Measurements from ENCODE around the gene HECW1.
"Not testable (repeated sequence)": the region's sequence is repeated elsewhere in the genome, so short reads cannot be mapped to it uniquely, and the experiment has no call there.

Gene HECW1

GRCh38 chr7:43593010-43593409 is 480.6 kb downstream of the HECW1 start:
- H3K27ac ChIP-seq (ENCODE audit: low read depth, low read length), result no peak overlapping the region
- H3K27me3 ChIP-seq (ENCODE audit: control insufficient read depth in 1 of 2, insufficient read depth in 2 of 2, low read length in 2 of 2), result no peaks in the 10 kb centered on the region
- no peaks in the 10 kb centered on the region for H3K9me3 ChIP-seq (ENCODE audit: control insufficient read depth in 1 of 2, low read length in 2 of 2)
- H3K4me1 ChIP-seq (ENCODE audit: control insufficient read depth in 1 of 2, insufficient read depth in 2 of 2, low read length in 2 of 2), result peaks cover 8 to 17% of the 10 kb centered on the region in 2 donors
- H3K36me3 ChIP-seq (ENCODE audit: control insufficient read depth in 1 of 2, insufficient read depth in 2 of 2, low read length in 2 of 2), result peaks cover 0 to 11% of the 10 kb centered on the region in 2 donors
- H3K9ac ChIP-seq (ENCODE audit: low read depth in 1 of 2, low read length in 2 of 2), result no peak overlapping the region
- H3K4me3 ChIP-seq (ENCODE audit: low read depth in 1 of 2, low read length in 2 of 2), result no peak overlapping the region

GRCh38 chr7:43594020-43594419 is 481.6 kb downstream of the HECW1 start:
- Histone ChIP-seq H3K9ac (ENCODE audit: low read depth in 1 of 2, low read length in 2 of 2) (no peak overlapping the region), H3K4me1 (ENCODE audit: control insufficient read depth in 1 of 2, insufficient read depth in 2 of 2, low read length in 2 of 2) (peaks cover 0 to 13% of the 10 kb centered on the region in 2 donors), H3K27me3 (ENCODE audit: control insufficient read depth in 1 of 2, insufficient read depth in 2 of 2, low read length in 2 of 2) (no peaks in the 10 kb centered on the region), H3K36me3 (ENCODE audit: control insufficient read depth in 1 of 2, insufficient read depth in 2 of 2, low read length in 2 of 2) (peaks cover 2 to 17% of the 10 kb centered on the region in 2 donors), H3K27ac (ENCODE audit: low read depth, low read length) (no peak overlapping the region), H3K9me3 (ENCODE audit: control insufficient read depth in 1 of 2, low read length in 2 of 2) (no peaks in the 10 kb centered on the region), H3K4me3 (ENCODE audit: low read depth in 1 of 2, low read length in 2 of 2) (no peak overlapping the region)

- not testable (repeated sequence) for H3K9me3 ChIP-seq (ENCODE audit: control insufficient read depth in 1 of 2, low read length in 2 of 2); H3K4me1 ChIP-seq (ENCODE audit: control insufficient read depth in 1 of 2, insufficient read depth in 2 of 2, low read length in 2 of 2); H3K9ac ChIP-seq (ENCODE audit: low read depth in 1 of 2, low read length in 2 of 2); H3K4me3 ChIP-seq (ENCODE audit: low read depth in 1 of 2, low read length in 2 of 2); H3K27ac ChIP-seq (ENCODE audit: low read depth, low read length); H3K27me3 ChIP-seq (ENCODE audit: control insufficient read depth in 1 of 2, insufficient read depth in 2 of 2, low read length in 2 of 2)
- peaks cover 4 to 27% of the 10 kb centered on the region in 2 donors for H3K36me3 ChIP-seq (ENCODE audit: control insufficient read depth in 1 of 2, insufficient read depth in 2 of 2, low read length in 2 of 2)
These were observed 484.0 kb downstream of the HECW1 start for GRCh38 chr7:43596426-43596825.

GRCh38 chr7:43600056-43600455 is 487.6 kb downstream of the HECW1 start:
- H3K27me3 ChIP-seq (ENCODE audit: control insufficient read depth in 1 of 2, insufficient read depth in 2 of 2, low read length in 2 of 2), result no peaks in the 10 kb centered on the region
- no peak overlapping the region for H3K4me3 ChIP-seq (ENCODE audit: low read depth in 1 of 2, low read length in 2 of 2)
- no peak overlapping the region for H3K9ac ChIP-seq (ENCODE audit: low read depth in 1 of 2, low read length in 2 of 2)
- no peaks in the 10 kb centered on the region for H3K4me1 ChIP-seq (ENCODE audit: control insufficient read depth in 1 of 2, insufficient read depth in 2 of 2, low read length in 2 of 2)
- H3K27ac ChIP-seq (ENCODE audit: low read depth, low read length), result no peak overlapping the region
- no peaks in the 10 kb centered on the region for H3K9me3 ChIP-seq (ENCODE audit: control insufficient read depth in 1 of 2, low read length in 2 of 2)
- peaks cover 4 to 27% of the 10 kb centered on the region in 2 donors for H3K36me3 ChIP-seq (ENCODE audit: control insufficient read depth in 1 of 2, insufficient read depth in 2 of 2, low read length in 2 of 2)

GRCh38 chr7:43602256-43602655 is 489.8 kb downstream of the HECW1 start:
- H3K9ac ChIP-seq (ENCODE audit: low read depth in 1 of 2, low read length in 2 of 2), result no peak overlapping the region
- H3K36me3 ChIP-seq (ENCODE audit: control insufficient read depth in 1 of 2, insufficient read depth in 2 of 2, low read length in 2 of 2), result peaks cover 4 to 18% of the 10 kb centered on the region in 2 donors
- no peaks in the 10 kb centered on the region for H3K27me3 ChIP-seq (ENCODE audit: control insufficient read depth in 1 of 2, insufficient read depth in 2 of 2, low read length in 2 of 2)
- H3K4me1 ChIP-seq (ENCODE audit: control insufficient read depth in 1 of 2, insufficient read depth in 2 of 2, low read length in 2 of 2), result no peaks in the 10 kb centered on the region
- no peak overlapping the region for H3K4me3 ChIP-seq (ENCODE audit: low read depth in 1 of 2, low read length in 2 of 2)
- H3K27ac ChIP-seq (ENCODE audit: low read depth, low read length), result no peak overlapping the region
- H3K9me3 ChIP-seq (ENCODE audit: control insufficient read depth in 1 of 2, low read length in 2 of 2), result no peaks in the 10 kb centered on the region

GRCh38 chr7:43604251-43604650 is 491.8 kb downstream of the HECW1 start:
- Histone ChIP-seq H3K4me3 (ENCODE audit: low read depth in 1 of 2, low read length in 2 of 2) (no peak overlapping the region), H3K4me1 (ENCODE audit: control insufficient read depth in 1 of 2, insufficient read depth in 2 of 2, low read length in 2 of 2) (no peaks in the 10 kb centered on the region), H3K9me3 (ENCODE audit: control insufficient read depth in 1 of 2, low read length in 2 of 2) (no peaks in the 10 kb centered on the region)

GRCh38 chr7:43609097-43609496 is 496.6 kb downstream of the HECW1 start:
- no peak overlapping the region for H3K27ac ChIP-seq (ENCODE audit: low read depth, low read length)
- H3K4me3 ChIP-seq (ENCODE audit: low read depth in 1 of 2, low read length in 2 of 2), result no peak overlapping the region
- H3K36me3 ChIP-seq (ENCODE audit: control insufficient read depth in 1 of 2, insufficient read depth in 2 of 2, low read length in 2 of 2), result peaks cover 13 to 14% of the 10 kb centered on the region in 2 donors
- H3K4me1 ChIP-seq (ENCODE audit: control insufficient read depth in 1 of 2, insufficient read depth in 2 of 2, low read length in 2 of 2), result peaks cover 0 to 6% of the 10 kb centered on the region in 2 donors
- no peaks in the 10 kb centered on the region for H3K27me3 ChIP-seq (ENCODE audit: control insufficient read depth in 1 of 2, insufficient read depth in 2 of 2, low read length in 2 of 2)
- H3K9ac ChIP-seq (ENCODE audit: low read depth in 1 of 2, low read length in 2 of 2), result no peak overlapping the region
- no peaks in the 10 kb centered on the region for H3K9me3 ChIP-seq (ENCODE audit: control insufficient read depth in 1 of 2, low read length in 2 of 2)

More at GRCh38 chr7:43604251-43604650, 491.8 kb downstream of the HECW1 start:
- no peak overlapping the region for H3K27ac ChIP-seq (ENCODE audit: low read depth, low read length)
- H3K27me3 ChIP-seq (ENCODE audit: control insufficient read depth in 1 of 2, insufficient read depth in 2 of 2, low read length in 2 of 2), result no peaks in the 10 kb centered on the region
- no peak overlapping the region for H3K9ac ChIP-seq (ENCODE audit: low read depth in 1 of 2, low read length in 2 of 2)
- H3K36me3 ChIP-seq (ENCODE audit: control insufficient read depth in 1 of 2, insufficient read depth in 2 of 2, low read length in 2 of 2), result peaks cover 3 to 10% of the 10 kb centered on the region in 2 donors

- H3K27ac ChIP-seq (ENCODE audit: low read depth, low read length), result no peak overlapping the region
These were observed 499.7 kb downstream of the HECW1 start for GRCh38 chr7:43612128-43612527.

GRCh38 chr7:43612599-43613589 is 500.4 kb downstream of the HECW1 start:
- peaks cover 0 to 6% of the 10 kb centered on the region in 2 donors for H3K4me1 ChIP-seq (ENCODE audit: control insufficient read depth in 1 of 2, insufficient read depth in 2 of 2, low read length in 2 of 2)
- H3K9me3 ChIP-seq (ENCODE audit: control insufficient read depth in 1 of 2, low read length in 2 of 2), result no peaks in the 10 kb centered on the region
- H3K9ac ChIP-seq (ENCODE audit: low read depth in 1 of 2, low read length in 2 of 2), result no peak overlapping the region
- no peak overlapping the region for H3K27ac ChIP-seq (ENCODE audit: low read depth, low read length)
- H3K27me3 ChIP-seq (ENCODE audit: control insufficient read depth in 1 of 2, insufficient read depth in 2 of 2, low read length in 2 of 2), result no peaks in the 10 kb centered on the region
- no peak overlapping the region for H3K4me3 ChIP-seq (ENCODE audit: low read depth in 1 of 2, low read length in 2 of 2)
- H3K36me3 ChIP-seq (ENCODE audit: control insufficient read depth in 1 of 2, insufficient read depth in 2 of 2, low read length in 2 of 2), result peaks cover 16 to 23% of the 10 kb centered on the region in 2 donors

More at GRCh38 chr7:43612128-43612527, 499.7 kb downstream of the HECW1 start:
- peaks cover 16 to 17% of the 10 kb centered on the region in 2 donors for H3K36me3 ChIP-seq (ENCODE audit: control insufficient read depth in 1 of 2, insufficient read depth in 2 of 2, low read length in 2 of 2)
- no peaks in the 10 kb centered on the region for H3K27me3 ChIP-seq (ENCODE audit: control insufficient read depth in 1 of 2, insufficient read depth in 2 of 2, low read length in 2 of 2)
- peaks cover 0 to 6% of the 10 kb centered on the region in 2 donors for H3K4me1 ChIP-seq (ENCODE audit: control insufficient read depth in 1 of 2, insufficient read depth in 2 of 2, low read length in 2 of 2)
- H3K9me3 ChIP-seq (ENCODE audit: control insufficient read depth in 1 of 2, low read length in 2 of 2), result no peaks in the 10 kb centered on the region
- H3K9ac ChIP-seq (ENCODE audit: low read depth in 1 of 2, low read length in 2 of 2), result no peak overlapping the region
- H3K4me3 ChIP-seq (ENCODE audit: low read depth in 1 of 2, low read length in 2 of 2), result no peak overlapping the region

Measured in duodenal mucosa (tissue), 2 donors.